ENCODE data around the gene PYGM.

Gene PYGM

GRCh38 chr11:64767344-64768299 is 7.8 kb upstream of the PYGM start:
- peak; percentile 79 for DNase-seq (ENCODE audit: low read depth)

DNA sequence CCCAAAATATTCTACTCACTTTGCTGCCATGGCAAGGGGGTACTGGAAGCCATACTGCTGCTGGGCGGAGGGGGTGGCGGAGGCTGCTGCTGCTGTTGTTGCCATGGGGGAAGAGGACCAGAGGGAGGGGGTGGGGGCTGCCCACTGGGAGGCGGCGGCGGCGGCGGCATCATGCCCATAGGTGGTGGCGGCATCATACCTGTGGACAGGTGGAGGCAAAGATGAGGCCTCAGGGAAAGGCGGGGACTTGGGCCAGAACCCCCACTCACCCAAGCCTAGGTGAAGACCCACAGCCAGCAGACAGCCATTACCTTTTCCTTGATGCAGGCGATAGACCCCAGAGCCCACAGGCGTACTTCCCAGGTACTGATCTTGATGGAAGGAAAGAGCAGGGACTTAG is 7.1 kb upstream of the PYGM start:
- no peak for DNase-seq (ENCODE audit: low read depth)

DNA sequence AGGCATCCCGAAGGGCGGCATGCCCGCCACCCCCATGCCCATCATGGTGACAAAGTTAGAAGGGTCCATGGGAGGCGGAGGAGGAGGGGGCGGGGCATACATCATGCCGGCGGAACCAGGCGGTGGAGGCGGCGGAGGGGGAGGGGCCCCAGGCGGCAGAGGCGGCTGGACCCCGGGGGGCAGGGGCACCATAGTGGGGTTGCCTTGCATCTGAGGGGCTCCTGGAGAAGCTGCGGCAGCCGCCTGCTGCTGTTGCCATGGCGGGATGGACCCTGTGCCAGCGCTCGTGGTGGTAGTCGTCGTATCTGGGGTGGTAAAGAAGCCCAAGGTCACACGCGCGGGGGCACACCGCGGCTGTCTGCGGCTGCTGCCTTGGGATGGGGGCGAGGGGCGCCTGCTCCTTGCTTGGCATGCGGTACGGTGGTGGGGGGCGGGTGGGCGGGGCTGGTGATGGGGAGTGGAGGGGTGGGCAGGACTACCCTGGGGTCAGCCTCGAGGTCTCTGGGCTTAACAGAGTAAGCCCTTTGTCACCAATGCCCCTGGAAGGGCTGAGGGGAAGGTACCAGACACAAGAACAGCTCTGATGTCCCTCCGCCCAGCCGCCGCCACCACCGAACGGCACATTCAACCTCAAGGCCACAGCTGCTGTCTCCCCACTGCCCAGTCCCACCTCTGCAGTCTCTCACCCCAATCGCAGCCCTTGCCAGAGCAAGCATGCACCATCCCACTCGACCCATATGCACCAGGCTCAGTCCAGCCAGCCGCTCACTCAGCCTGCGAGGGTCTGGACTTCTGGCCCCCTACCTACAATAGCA is 6.3 kb upstream of the PYGM start:
- no peak for DNase-seq (ENCODE audit: low read depth)

- DNase-seq (ENCODE audit: low read depth): no peak
Observed at GRCh38 chr11:64765291-64765850, 5.6 kb upstream of the PYGM start.

- DNase-seq (ENCODE audit: low read depth): no peak
Observed at GRCh38 chr11:64764753-64765152, 5.0 kb upstream of the PYGM start.

DNA sequence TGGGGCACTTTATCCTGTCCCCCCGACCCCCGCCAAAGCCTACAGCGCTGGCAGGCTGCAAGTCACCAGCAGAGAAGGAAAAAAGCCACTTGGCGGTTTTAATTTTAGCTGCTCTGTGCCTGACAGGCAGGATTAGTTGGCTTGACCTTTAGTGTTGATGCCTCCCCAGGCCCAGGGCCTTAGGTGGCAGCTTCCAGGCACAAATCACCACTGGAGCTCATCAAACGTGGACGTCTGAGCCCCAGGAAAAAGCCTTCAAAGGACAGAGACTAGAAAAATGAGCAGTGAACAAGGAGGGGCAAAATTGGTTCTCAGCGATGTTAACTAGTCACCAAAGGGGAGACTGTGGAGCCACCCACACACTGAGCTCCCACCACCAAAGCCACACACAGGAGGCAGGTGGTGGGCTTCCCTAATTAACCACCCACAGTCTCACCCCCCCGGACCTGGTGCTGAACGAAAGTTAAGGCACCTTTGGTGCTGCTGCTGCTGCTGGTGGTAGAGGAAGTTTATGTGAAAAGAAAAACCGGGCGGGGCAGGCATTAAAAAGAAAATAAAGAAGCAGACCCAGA is 4.4 kb upstream of the PYGM start:
- DNase-seq (ENCODE audit: low read depth): no peak

- DNase-seq (ENCODE audit: low read depth): no peak
Observed at GRCh38 chr11:64763526-64764039, 3.8 kb upstream of the PYGM start.

GRCh38 chr11:64762674-64763525 is 3.1 kb upstream of the PYGM start:
- DNase-seq (ENCODE audit: low read depth): peak; percentile 78

- DNase-seq (ENCODE audit: low read depth): no peak
Observed at GRCh38 chr11:64762277-64762673, 2.5 kb upstream of the PYGM start.

DNA sequence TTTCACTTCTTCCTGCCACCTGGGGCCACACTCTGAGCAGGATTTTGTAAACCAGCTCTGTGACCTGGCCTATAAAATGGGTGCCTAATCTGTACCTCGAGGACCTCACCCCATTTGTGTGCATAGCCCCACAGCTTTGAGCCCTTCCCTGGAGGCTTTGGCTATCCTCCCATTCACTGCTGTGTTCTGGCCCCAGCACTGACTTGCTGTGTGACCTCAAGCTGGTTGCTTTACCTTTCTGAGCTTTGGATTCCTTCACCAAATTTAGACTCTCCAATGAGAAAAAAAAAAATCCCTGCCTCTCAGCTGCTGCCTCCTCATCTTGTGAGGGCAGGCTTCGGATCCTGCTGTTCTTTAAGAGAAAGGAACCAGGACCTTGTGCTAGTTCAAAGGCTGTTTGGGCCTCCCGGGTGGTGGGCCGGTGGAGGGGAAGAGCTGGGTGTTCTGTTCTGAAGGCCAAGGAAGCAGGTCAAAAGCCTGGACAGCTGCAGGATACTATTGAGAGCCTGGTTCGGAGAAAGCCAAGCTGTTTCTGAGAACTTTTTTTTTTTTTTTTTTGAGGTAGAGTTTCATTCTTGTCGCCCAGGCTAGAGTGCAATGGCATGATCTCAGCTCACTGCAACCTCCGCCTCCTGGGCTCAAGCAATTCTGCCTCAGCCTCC is 1.1 kb upstream of the PYGM start:
- no peak for DNase-seq (ENCODE audit: low read depth)

DNA sequence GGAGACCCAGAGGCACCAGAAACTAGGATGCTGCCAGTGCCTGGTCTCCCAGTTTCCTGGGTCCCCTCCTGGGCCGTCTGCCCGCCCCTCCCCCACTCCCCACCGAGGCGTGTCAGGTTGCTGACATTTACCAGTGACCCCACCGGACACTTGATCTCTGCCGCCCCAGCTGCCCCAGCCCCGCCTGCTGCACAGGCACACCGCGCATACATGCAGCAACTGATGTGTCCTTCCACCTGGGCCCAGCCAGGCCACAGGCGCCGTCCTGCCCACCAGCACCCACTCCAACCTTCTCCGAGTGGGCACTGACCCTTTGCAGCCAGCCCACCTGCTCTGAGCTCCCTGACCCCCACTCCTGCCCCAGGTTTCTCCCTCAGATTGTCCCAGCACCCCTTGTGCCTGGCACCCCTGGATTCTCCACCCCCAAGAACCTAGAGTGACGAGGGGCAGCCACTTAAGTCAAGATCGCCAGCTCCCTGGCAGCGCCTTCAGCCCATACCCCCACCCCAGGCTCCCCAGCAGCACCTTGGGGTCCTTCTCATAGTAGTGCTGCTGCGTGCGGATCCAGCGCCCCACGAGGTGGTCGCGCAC is 548 bp downstream of the PYGM start:
- DNase-seq (ENCODE audit: low read depth): no peak

DNA sequence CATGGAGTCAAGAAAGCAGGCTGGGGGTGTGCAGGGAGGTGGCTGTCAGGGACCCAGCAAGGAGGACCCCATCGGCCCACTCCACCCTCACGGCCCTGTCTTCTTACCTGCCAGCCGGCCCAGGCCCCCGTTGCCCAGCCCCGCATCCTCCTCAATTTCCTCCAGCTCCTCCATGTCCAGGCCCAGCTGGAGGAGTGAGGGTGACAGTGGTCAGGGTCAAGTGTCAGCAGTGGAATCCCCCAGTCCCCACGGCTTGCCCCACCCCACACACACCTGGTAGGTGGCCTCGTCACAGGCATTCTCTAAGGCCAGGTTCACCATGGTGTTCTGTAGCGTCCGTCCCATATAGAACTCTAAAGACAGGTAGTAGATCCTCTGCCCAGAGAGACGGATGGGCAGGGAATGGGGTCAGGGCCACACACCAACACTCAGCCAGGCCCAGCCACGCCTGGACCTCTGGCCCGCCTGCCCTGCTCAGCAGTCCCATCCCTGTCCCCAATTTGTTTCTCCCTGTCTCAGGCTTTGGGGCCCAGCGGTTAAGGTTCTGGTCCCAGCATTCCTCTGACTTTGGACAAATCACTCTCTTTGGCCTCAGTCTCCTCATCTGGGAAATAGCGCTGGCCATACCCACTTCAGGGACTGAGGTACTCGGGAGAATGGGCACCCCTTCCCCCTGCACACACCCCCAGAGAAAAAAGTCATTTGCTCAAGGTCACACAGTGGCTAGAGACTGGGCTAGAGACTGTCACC is 1.3 kb downstream of the PYGM start:
- no peak for DNase-seq (ENCODE audit: low read depth)

GRCh38 chr11:64757549-64758329 is 2.0 kb downstream of the PYGM start:
- DNase-seq (ENCODE audit: low read depth): no peak

DNA sequence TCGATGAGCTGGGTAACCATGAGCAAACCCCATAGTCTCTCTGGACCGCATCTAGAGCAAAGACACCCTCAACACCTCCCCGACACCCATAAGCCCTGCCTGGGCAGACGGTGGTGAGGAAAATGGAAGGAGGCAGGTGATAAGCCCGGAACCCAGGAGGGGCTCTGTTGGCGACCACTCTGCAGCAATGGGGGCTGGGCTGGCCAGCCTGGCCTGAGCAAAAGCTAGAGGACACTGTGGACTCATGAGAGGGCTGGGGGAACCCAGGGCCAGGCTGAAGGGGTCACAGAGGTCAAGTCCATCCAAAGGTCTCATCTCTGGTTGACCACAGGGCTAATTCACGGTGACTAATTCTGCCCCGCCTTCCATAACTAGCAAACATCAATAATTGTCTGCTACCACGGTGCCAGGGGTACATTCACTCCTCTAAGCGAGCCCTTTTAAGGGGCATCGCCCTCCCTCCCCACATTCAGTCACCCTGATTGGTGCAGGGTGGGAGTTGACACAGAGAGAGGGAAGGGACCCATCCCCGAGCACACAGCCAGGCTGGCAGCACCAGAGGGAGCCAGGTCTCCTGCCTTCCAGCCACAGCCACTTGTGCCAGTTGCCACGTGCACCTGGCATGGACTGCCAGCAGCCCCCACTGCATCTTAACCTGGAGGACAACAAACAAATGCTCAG is 4.0 kb downstream of the PYGM start:
- no peak for DNase-seq (ENCODE audit: low read depth)

GRCh38 chr11:64754919-64755662 is 4.7 kb downstream of the PYGM start:
- no peak for DNase-seq (ENCODE audit: low read depth)

GRCh38 chr11:64754124-64754918 is 5.5 kb downstream of the PYGM start:
- no peak for DNase-seq (ENCODE audit: low read depth)

All from ELR (cell line).